Stimulated activated naive CD4-positive, alpha-beta T cell (primary cell): ENCODE results near the gene CYSTM1.

Source experiments
- DNase-seq, 6 experiments: peaks; one replicate each; lab custom pipeline; 2025; lab: John Stamatoyannopoulos, UW

Gene CYSTM1

DNA sequence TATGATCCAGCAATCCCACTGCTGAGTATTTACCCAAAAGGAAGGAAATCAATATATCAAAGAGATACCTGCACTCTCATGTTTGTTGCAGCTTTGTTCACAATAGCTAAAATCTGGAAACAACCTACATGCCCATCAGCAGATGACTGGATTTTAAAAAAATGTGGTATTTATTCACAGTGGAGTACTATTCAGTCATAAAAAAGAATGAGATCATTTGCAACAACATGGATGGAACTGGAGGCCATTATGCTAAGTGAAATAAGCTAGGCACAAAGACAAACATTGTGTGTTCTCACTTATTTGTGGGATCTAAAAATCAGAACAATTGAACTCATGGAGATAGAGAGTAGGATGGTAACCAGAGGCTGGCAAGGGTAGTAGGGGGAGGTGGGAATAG lies 33.1 kb downstream of the CYSTM1 start:
- DNase-seq: no peak

DNA sequence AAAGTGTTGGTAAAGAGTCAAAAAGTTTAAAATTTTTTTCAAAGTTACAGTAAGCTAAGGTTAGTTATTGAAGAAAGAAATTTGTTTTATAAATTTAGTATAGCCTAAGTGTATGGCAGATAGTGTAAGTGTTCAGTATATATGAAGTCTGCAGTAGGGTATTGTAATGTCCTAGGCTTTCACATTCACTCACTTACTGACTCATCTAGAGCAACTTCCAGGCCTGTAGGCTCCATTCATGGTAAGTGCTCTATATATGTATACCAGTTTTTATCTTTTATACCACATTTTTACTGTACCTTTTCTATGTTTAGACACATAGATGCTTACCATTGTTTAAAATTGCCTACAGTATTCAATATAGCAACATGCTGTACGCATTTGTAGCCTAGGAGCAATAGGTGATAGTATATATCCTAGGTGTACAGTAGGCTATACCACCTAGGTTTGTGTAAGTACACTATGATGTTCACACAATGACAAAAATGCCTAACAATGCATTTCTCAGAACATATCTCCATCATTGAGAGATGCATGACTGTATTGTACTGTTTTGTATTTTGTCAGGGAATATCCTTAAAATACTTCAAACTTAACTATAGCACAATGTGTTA lies 38.5 kb downstream of the CYSTM1 start:
- no peak for DNase-seq

DNA sequence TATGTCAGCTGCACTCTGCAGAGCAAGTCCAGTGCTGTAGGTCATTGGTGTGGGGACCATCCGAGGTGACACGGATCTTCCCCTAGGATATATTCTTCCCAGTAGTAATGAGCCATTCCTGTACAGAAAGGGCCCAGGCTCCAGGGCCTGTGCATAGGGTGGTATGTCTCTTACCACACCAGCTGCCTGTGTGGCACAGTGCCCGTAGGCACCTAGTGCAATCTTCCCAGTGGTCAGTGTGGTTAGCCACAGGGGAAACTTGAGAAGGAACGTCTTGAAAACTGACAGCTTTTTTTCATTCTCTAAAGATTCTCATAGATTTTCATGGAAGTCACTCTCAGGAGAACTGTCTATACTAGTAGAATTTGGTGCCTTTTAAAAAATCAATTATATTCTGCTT lies 39.8 kb downstream of the CYSTM1 start:
- DNase-seq: no peak

DNA sequence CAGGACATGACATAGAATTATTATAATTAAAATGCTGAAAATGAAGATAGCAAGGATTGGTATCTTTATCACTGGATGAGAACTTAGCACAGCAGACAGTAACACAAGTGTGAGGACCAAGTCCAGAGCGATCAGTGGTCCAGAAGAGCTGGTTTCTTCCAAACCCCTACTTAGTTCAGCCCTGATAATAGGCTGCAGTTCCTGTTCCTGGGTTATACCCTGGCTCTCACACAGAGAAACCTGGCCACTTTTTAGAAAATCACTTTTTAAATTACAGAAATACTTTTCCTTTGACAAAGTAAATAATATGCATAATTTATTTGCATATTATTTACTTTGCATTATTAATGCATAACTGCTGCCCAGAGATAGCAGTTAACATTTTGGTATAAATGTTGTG lies 40.3 kb downstream of the CYSTM1 start:
- DNase-seq: no peak

DNA sequence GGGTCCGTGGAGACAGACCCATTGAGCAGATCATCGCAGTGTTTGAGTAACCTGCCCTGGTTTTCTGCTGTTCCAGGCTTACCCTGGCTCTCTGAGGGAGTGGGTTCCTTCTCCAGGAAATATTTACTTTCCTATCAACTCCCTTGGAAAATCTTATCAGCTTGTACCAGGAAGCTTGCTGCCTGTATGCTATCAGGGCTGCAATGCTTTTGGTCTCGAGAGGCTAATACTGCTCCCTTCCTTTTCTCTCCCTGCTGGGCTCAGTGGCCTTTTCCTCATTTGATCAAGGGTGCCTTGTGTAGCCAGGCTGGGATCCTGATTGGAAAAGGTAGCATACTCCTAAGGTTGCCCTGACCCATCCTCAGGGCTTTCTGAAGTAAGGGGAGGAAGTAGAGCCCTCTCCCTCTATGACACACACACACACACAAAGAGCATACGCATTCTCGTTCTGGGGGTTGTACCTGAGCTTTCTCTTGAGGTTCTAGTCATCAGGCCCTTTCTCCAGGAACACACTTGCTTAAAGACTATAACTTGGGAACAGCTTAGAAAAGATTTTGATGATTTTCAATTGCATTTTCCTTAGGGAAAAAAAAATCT lies 41.6 kb downstream of the CYSTM1 start:
- no peak for DNase-seq

DNA sequence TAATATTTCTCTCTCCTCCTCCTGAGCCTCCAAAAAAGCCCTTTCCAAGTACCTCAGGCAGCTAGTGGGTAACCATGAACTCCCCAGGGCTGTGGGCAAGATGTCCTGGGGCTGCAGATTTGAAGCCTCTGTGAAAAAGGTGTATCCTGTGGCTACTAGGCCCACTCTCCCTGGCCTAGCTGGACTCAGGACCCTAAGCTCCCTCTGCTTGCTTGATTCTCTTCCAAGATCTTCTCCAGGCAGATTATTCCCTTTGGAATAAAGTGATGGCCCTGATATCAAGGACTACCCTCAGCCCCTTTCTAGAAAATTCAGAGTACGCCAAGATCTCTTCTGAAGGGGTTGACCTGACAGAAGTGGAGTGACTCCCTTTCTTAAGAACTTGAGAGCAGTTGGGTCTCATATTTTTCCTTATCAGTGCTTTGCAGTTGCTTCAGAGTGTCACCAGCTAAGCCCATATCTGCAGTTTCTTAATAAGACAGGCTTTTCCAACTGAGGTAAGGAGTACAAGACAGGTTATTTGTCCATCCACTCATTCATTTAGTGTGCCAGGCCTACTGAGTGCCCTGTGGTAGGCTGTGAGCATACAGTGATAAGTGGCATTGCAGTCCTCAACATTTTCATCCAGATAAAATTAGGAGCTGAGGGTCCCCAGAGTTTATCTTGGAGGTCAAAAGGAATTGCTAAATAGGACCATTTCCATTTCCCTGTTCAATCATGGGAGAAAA lies 42.5 kb downstream of the CYSTM1 start:
- no peak for DNase-seq

DNA sequence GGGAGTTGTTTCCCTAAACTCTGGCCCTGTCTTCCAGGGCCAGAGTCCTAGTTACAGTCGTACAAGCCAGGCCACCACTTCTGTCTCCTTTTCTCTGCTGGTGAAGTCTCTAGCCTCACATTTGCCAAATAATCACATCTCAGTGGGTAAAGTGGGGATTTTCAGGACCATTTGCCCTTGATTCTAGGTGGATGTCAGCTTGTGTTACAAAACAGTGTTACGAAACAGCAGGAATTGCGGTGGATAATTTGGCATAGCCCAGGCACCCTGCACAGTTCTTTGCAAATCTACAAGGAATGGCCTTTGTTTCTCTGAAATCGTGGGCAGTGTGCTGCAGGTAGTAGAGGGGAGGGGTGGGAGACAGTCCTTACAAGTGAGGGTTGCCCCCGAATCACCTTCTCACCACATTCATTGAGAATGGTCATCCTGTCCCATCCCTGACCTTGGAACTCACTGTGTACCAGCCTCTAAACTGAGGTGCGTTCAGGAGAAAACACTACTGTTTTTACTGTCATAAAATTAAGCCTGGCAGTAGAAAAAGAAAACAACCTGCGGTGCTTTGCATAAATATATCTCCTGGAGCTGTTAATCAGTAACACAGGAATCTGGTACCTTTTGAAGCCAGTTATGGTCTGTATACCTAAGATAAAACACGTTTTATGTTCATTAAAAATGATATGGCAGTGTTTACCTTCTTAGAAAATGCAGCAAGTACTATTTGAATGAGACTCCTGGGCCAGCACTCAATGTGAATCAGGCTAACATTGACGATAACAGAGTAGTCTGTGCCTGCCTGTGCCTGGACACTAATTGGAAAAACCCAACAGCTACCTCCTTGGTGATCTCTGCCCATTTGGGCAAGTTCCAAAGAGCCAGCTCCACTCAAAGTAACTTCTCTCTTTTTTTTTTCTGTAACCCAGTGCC lies 44.3 kb downstream of the CYSTM1 start:
- no peak for DNase-seq

DNA sequence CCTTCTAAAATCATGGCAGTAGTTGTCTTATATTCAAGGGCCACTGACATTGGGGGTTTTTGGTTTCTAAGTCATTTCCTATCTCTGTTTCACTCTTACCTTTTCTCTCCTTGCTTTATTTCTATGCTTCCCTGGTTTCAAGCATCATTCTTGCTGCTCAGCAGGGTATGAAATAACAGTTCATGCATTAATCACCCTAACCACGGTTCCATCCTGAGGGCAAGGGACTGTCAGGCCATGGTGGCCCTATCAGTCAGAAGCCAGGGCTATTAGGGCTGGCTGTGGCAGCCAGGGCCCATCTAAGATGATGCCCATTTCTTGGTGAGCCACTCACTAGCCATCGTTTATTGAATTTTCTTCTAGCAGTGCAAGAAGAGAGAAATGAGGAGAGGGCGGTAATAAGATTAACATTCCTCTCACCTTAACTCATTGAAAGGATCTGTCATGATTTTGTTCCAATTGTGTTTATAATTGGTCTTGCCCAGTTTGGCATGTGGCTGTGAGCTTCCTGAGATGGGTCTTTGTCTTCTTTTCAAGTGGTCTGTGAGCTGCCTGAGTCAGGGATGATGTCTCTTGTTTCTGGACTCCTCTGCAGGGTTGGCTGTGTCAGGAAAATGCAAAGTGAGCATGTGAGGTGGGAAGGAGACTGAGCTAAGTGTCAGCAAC lies 45.2 kb downstream of the CYSTM1 start:
- no peak for DNase-seq

DNA sequence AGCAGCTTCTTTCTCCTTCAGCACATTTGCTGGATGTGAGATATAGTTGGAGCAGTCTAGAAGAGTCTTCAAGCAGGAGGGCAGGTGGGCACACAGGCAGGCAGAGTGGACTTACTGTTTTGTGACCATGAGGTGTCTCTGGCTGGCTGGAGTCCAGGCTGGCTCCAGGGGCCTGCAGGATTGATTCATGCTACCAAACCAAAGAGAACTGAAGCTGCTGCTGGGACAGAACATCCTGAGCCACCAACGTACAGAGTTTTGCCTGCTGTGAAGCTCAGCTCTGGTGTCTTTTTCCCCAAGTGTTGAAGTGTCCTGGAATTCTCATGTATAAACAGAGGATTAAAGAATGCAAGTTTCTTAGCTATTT lies 45.7 kb downstream of the CYSTM1 start:
- DNase-seq: no peak

DNA sequence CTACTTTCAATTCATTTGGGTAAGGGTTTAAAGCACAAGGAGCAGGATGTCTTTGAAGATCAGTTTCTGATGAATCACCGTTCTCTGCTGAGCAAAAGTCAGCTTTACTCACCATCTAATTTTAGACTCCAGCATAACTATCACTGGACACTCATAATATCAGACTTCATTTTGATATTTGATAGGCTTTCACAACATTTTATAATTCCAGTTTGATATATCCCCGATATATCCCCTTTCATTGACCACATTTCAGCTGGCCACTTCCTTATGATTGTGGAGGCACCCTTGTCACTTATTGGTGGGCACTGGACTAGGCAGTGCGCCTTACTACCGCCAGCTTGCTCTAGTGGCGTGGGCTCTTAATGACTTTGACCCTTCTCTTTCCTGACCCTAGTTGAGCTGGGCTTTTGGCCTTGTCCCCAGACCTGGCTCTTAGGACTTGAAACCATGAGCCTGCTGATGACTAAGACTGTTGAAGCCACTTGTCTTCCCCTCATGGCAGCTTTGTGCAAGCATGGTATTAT lies 46.8 kb downstream of the CYSTM1 start:
- no peak for DNase-seq

DNA sequence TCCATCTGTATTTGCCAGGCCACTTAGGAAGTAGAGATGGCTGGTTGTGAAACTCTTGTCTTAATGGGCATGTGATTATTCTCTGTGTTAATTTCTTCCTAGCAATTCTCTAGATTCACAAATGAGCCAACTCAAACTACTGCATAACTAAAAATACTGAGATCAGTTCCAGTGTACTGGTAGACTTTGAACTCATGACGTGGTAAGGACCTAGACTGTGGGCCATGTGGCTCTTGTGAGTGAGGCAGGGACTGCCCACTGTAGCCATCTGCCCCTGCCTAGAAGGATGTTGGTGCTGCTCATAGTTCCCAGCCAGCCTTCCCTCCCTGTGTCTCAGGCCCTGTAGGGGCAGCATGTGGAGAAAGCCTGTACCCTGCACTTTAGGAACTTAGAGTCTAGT lies 47.4 kb downstream of the CYSTM1 start:
- no peak for DNase-seq

DNA sequence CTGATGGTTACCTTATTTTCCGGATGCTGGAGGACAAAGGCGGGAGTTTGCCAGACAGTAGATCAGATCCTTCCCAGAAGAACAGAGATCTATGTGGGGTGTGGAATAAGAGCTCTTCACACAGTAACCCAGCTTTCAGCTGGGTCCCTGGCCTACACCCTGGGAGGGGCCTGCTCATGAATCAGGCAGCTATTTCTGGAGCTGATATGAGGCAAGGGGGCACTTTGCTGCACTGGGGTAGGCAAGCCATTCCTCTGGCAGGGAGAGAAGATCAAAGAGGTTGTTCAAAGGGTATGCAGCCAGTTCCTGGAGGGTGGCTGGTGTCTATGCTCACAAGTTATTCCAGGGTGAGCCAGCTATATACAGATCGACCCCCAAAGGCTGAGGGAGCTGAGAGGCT lies 48.6 kb downstream of the CYSTM1 start:
- DNase-seq: no peak

DNA sequence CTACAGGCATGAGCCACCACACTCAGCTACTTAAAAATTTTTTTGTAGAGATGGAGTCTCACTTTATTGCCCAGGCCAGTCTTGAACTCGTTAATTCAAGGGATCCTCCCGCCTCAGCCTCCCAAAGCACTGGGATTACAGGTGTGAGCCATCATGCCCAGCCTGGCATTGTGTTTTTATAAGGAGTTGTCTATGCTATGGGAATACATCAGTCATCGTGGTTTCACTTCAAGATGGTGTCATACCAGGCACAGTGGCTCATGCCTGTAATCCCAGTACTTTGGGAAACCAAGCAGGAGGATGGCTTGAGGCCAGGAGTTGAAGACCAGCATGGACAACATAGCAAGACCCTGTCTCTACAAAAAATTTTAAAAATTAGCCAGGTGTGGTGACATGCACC lies 49.7 kb downstream of the CYSTM1 start:
- no peak for DNase-seq

DNA sequence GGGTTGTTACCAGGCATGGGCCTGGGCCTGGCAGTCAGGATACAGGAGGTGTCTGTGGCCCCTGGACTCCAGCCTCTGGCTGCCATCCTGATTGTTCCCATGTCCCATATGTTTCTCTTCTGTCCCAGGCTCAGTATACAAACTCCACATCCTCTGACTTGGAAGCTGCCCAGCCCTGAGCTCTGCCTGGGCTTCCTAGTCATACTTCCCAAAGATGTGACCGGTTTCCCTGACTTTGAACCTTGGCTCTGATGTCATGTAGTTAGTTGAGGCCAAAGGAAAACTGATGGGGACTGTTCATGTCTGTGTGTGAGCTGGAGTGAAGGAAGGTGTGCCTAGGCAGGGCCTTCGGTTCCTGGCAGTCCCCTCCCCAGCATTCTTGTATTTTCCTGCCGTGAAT lies 50.4 kb downstream of the CYSTM1 start:
- DNase-seq: no peak

DNA sequence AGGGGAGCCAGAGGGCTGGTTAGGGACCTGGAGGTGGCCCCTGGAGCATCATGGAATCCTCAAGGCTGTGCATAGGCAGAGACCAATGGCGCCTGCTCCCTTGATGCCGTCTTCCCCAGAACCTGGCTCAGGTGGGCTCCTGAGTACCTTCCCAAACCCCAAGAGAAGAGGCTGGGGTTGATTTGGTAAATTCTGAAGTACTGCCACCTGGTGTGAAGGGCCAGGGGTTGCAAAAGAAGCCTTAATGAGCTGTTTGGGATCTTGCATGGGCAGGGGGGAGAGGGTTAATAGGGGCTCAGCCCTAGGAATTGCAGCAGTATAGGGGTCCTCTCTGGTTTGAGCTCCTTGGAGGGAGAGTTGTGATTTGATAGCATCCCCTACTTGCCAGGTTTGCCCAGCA lies 52.1 kb downstream of the CYSTM1 start:
- DNase-seq: no peak

DNA sequence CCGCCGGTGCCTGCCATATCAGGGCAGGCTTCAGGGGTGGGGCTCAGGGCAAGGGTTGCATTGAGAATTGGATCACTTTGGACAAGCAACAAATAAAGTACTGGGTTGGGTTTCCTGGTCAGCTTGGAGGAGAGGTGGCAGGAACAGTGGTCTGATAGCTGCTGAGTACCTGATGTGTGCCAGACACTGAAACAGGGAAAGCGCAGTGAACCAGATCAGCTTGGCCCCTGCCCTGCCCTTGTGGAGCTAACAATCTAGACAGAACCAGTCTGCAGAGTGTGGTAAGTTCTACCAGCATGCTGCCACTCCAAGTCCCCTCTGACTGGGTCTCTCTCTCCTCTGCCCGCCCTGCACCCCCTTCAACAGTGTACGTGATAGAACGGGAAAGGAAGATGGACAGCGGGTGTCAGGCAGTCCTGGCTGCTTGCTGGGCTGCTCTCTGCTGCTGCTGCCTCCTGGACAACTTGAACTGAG lies 53.4 kb downstream of the CYSTM1 start:
- no peak for DNase-seq

DNA sequence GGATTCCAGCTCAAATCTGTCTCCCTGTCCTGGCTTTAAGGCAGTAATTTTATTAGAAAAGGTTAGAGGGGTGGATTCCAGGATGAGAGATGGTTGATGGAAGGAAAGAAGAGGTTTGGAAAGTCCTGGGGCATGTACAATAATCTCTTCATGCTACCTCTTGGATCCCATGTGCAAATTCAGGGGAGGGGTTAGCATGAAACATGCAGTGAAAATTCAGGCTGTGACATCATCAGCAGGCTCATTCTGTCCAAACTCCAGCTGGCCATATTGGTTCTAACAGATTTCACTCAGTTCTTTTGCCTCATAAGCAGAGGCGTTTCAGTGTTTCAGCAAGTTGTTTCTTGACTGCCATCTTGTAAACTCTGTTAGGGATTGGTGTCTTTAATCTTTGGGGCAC lies 55.4 kb downstream of the CYSTM1 start:
- DNase-seq: no peak

DNA sequence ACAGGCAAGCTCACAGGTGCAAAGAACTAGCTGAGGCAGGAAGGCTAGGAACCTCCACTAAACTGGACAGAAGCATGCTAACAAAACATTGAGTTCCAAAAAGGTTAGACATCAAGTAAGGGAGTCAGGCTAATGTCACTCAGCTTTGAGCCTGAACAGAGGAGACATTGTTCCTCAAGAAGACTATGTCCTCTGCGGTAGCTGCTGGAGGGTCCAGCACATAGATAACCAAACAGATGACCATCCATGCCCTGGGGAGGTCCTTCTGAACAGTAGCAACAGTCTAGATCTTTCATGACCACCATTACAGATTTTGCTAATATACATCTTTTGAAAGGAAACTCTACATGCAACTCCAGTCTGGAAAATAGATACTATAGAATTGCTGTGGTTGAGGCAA lies 57.7 kb downstream of the CYSTM1 start:
- no peak for DNase-seq

DNA sequence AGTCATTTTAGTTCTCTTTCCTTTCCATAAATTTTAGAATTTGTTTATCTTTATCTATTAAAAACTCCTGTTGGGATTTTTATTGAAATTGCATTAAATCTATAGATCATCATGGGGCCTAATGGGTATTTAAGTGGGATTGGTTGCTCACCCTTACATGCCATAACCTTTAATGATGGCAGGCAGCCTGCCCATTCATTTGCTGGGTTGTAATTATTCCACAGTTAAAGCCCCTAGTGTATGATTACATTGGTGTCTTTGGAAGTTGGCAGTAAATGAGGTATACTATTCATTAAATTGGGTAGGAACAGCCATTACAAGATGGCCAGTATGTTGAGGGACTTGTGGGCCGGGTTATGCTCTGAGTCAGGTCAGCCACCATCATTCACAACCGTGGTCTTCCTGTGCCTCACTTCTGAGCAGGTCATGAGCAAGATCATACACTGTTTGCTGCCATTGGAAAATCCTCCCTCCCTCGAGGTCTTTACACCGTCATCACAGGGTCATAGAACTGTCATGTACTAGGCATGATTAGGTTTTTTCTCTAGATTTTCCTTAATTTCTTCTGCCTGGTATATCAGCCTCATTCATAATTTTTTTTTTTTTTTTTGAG lies 59.5 kb downstream of the CYSTM1 start:
- DNase-seq: no peak

DNA sequence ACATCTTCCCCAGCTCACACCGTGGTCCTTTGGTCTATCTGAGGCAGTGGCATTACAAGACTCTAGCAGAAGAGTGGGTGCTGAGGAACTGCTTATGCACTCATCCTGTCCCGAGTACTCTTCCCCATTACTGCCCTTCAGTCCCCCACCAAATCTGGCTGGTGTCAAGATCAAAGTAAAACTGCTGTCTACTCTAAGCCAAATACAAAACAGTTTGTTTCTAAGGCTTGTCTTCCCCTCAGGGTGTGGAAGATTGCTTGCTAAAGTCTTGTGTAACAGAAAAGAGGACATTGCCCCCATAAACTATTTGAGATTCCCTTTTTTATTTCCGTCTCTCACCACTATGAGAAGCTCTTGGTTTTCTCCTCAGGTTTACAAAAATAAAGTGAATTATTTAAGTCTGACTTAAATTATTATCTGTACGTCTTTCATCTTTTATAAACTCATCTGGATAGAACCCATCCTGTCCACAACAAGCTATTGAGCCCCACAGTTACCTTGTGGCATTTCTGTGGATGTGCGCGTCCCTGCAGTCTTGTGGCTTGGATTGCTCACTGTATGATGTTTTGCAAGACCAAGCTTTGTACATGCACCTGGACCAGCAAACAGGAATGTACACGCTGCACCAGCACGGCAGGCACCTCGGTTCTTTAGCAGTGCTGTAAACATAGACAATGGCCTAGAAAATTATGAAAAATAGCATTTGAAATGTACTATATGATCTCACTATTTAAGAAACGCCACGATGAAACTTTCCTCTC lies 61.0 kb downstream of the CYSTM1 start:
- no peak for DNase-seq
